HG03159 (cell line): ENCODE measurements around the gene CCDC187.

ENCODE experiments used
- ATAC-seq: cut with Tn5 transposase; IDR thresholded peaks from one replicate; pipeline ENCODE4 v1.9.1; 2021; ENCODE audit warnings: mild to moderate bottlenecking, moderate library complexity; ENCODE audit not compliant: unreplicated experiment

CCDC187 gene

GRCh38 chr9:136339958-136340310 lies 36.0 kb upstream of the CCDC187 start:
- ATAC-seq: no peak

- ATAC-seq: no peak
These were observed 35.5 kb upstream of the CCDC187 start for GRCh38 chr9:136339173-136339957.

- no peak for ATAC-seq
These were observed 34.6 kb upstream of the CCDC187 start for GRCh38 chr9:136338511-136338910.

GRCh38 chr9:136337416-136338395 lies 33.8 kb upstream of the CCDC187 start:
- ATAC-seq: no peak

- no peak for ATAC-seq
These were observed 33.0 kb upstream of the CCDC187 start for GRCh38 chr9:136336881-136337280.

- ATAC-seq: no peak
These were observed 32.4 kb upstream of the CCDC187 start for GRCh38 chr9:136336156-136336870.

- no peak for ATAC-seq
These were observed 31.6 kb upstream of the CCDC187 start for GRCh38 chr9:136335296-136336155.

GRCh38 chr9:136334541-136334940 lies 30.6 kb upstream of the CCDC187 start:
- ATAC-seq: no peak

- ATAC-seq: no peak
These were observed 29.6 kb upstream of the CCDC187 start for GRCh38 chr9:136333486-136333885.

GRCh38 chr9:136333045-136333444 lies 29.2 kb upstream of the CCDC187 start:
- ATAC-seq: no peak

- ATAC-seq: no peak
These were observed 28.6 kb upstream of the CCDC187 start for GRCh38 chr9:136332482-136332983.

- no peak for ATAC-seq
These were observed 27.9 kb upstream of the CCDC187 start for GRCh38 chr9:136331556-136332481.

GRCh38 chr9:136331030-136331429 lies 27.1 kb upstream of the CCDC187 start:
- no peak for ATAC-seq

GRCh38 chr9:136330406-136330990 lies 26.6 kb upstream of the CCDC187 start:
- ATAC-seq: no peak

GRCh38 chr9:136329636-136330405 lies 25.9 kb upstream of the CCDC187 start:
- no peak for ATAC-seq

- ATAC-seq: no peak
These were observed 25.3 kb upstream of the CCDC187 start for GRCh38 chr9:136329211-136329627.

GRCh38 chr9:136328622-136329041 lies 24.7 kb upstream of the CCDC187 start:
- no peak for ATAC-seq
